Measurements from ENCODE around the gene TNFRSF1A.

DNA sequence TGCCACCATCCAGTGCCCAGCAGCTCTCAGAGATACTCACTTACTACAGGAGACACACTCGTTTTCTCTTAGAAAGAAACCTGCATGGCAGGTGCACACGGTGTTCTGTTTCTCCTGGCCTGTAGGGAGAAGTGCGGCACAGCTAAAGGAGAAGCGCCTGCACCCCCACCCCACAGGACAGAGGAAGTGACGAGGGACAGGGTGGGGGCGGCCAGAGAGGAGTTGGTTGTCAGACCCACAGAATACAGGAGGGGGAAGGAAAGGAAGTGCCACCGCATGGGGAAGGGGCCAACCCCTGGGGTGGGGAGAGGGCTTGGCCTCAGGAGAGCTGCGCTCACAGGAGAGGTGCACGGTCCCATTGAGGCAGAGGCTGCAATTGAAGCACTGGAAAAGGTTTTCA is 8.8 kb downstream of the TNFRSF1A start:
- TF ChIP-seq CTCF (IDR thresholded peaks at IDR 0.05; ENCODE audit: low read depth, low read length, poor library complexity, severe bottlenecking) (no peak), EZH2phosphoT487 (IDR thresholded peaks at IDR 0.05; ENCODE audit: borderline replicate concordance, low read length) (no peak)

All from DOHH2 (cell line).